Peyer's patch (tissue), 4 donors: Measurements from ENCODE around the gene FOXK1. TPM values are rescaled to one million over a fixed set of nuclear protein-coding genes. Genes with fewer than 3 reads are reported as not detected.
A peak's percentile ranks its signal among the peaks of the same experiment; 100 is the strongest.
"Not testable (repeated sequence)": the region's sequence is repeated elsewhere in the genome, so short reads cannot be mapped to it uniquely, and the experiment has no call there.

Experiments used
- DNase-seq, 3 donors: peaks; one replicate each; pipeline ENCODE4 v3.0.0-alpha.2; 2017 to 2019
- H3K27ac ChIP-seq, 4 donors: fragments of 200-600 bp; sonication (generic); one replicate each; pipeline ENCODE4 v1.5.1; 2016 to 2019
- H3K27me3 ChIP-seq, 2 donors: fragments of 200-600 bp; sonication (generic); one replicate each; pipeline ENCODE4 v1.5.1; 2019
- H3K36me3 ChIP-seq, 3 donors: fragments of 200-600 bp; sonication (generic); one replicate each; pipeline ENCODE4 v1.5.1; 2016 to 2019
- H3K4me1 ChIP-seq, 4 donors: fragments of 200-600 bp; sonication (generic); one replicate each; pipeline ENCODE4 v1.5.1; 2016 to 2019
- H3K4me3 ChIP-seq, 4 donors: fragments of 200-600 bp; sonication (generic); 1 replicate in 3 of 4; 2 replicates in 1 of 4; pipeline ENCODE4 v1.5.1; 2016 to 2019; ENCODE audit warnings: mild to moderate bottlenecking in 1 of 4
- H3K9me3 ChIP-seq, 4 donors: fragments of 200-600 bp; sonication (generic); one replicate each; pipeline ENCODE4 v1.5.1; 2016 to 2019; ENCODE audit warnings: mild to moderate bottlenecking in 1 of 4
- CTCF ChIP-seq, 6 experiments: fragments of 450-650 bp in 4 of 6; fragments of 200-600 bp in 2 of 6; sonication (generic) in 1 of 6; IDR thresholded peaks; one replicate each; pipeline ENCODE4 v1.5.1; 2017 to 2019; ENCODE audit warnings: antibody characterized with exemption in 6 of 6, mild to moderate bottlenecking in 3 of 6, moderate library complexity in 1 of 6
- POLR2A ChIP-seq, 2 donors: fragments of 450-650 bp; IDR thresholded peaks; one replicate each; pipeline ENCODE4 v1.5.1; 2017; ENCODE audit warnings: antibody characterized with exemption in 2 of 2, mild to moderate bottlenecking in 2 of 2, moderate library complexity in 2 of 2
- total RNA-seq, 4 donors: library from RNA; depleted of rRNA; stranded (reverse); fragments of >200 nt; gene quantifications; one replicate each; pipeline ENCODE4 v1.1.0, GENCODE V29; 2016

Gene FOXK1
- total RNA-seq, 4 donors from 2014 or later, result 14.9 to 47.0 (median 36.1) TPM

DNA sequence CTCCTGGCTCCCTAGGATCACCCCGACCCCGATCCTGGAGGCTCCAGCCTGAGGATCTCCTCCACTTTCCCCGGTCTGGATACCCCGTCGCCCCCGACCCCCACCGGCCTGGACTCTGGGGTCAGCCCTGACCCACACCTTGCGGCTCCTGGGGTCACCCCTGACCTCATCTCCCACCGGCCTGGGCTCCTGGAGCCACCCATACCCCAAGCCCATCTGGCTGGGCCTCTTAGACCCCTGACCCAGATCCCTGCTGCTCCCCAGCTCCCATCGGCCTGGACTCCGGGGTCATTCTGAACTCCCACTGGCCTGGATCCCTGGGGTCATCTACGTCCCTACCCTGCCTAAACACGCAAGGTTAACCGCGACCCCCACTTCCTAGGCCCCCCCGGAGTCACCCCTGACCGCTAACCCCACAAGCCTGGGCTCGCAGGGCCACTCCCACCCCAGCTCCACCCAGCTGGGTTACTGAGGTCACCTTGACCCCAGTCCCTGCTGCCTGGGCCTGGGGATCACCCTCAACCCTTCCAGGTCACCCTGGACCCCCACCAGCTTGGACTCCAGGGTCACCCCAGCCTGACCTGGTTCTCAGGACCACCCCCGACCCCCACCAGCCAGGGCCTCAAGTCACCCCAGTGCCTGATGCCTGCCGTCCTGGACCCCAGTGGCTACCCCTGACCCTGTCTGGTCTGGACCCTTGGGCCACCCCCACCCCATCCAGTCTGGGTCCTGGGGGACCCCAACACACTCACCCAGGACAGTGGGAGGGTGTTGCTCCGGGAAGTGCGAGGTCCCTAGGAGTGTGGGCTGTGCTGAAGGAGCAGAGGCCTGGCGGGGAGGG is 1.2 kb downstream of the FOXK1 start:
- Histone ChIP-seq H3K9me3 (no peaks in the 10 kb centered on the region), H3K36me3 (no peaks in the 10 kb centered on the region), H3K4me3 (peak overlapping the region; percentile 83 to 96 (median 88)), H3K27me3 (no peaks in the 10 kb centered on the region), H3K4me1 (peaks cover 0 to 35% (median 7%) of the 10 kb centered on the region in 4 donors), H3K27ac (peak overlapping the region; percentile 81 to 92 (median 88))
- TF ChIP-seq CTCF (IDR thresholded peaks at IDR 0.05), result no peak
- TF ChIP-seq POLR2A (IDR thresholded peaks at IDR 0.05), result no peak
- DNase-seq, result peak in 2 of 3 donors; percentile 54

GRCh38 chr7:4683884-4684565 is 1.9 kb downstream of the FOXK1 start:
- H3K27ac ChIP-seq, result peak overlapping the region; percentile 81 to 92 (median 88)
- H3K9me3 ChIP-seq, result no peaks in the 10 kb centered on the region
- peak overlapping the region; percentile 83 to 96 (median 88) for H3K4me3 ChIP-seq
- H3K36me3 ChIP-seq, result no peaks in the 10 kb centered on the region
- peaks cover 0 to 35% (median 7%) of the 10 kb centered on the region in 4 donors for H3K4me1 ChIP-seq
- TF ChIP-seq CTCF (IDR thresholded peaks at IDR 0.05) (peak; percentile 17 to 28 (median 26)), POLR2A (IDR thresholded peaks at IDR 0.05) (peak in 1 of 2 donors; percentile 26)
- DNase-seq, result peak; percentile 35 to 73 (median 70)
- no peaks in the 10 kb centered on the region for H3K27me3 ChIP-seq

DNA sequence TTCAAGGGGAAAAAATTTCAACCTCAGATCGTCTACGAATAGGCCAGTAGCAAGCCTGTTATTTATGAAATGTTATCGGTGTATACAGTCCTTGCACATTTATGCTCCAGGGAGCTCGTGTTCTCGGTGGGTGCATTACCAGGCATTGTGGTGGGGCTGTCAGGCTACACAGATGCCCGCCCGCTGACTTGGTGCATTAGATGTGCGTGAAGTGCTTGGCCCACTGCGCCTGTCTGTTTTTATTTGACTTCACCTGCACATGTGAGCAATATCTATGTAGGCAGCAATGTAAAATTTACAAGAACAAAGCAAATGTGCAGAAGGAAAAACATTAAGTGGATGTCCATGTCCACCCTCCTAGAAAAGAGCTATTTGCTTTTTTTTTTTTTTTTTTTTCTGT is 2.8 kb downstream of the FOXK1 start:
- Histone ChIP-seq H3K36me3 (no peaks in the 10 kb centered on the region), H3K4me1 (peaks cover 0 to 38% (median 10%) of the 10 kb centered on the region in 4 donors), H3K4me3 (peak overlapping the region in 2 of 4 donors; percentile 83 to 96)

DNA sequence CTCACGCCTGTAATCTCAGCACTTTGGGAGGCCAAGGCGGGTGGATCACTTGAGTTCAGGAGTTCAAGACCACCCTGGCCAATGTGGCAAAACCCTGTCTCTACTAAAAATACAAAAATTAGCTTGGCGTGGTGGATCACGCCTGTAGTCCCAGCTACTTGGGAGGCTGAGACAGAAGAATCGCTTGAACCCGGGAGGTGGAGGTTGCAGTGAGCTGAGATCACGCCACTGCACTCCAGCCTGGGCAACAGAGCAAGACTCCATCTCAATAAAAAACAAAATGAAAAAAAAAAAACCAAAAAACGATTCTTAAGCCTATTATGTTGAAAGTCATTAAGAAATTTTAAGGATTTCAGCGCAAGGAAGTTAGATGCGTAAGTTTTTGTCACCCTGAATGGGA is 3.6 kb downstream of the FOXK1 start:
- not testable (repeated sequence) for H3K4me3 ChIP-seq, H3K27me3 ChIP-seq, H3K9me3 ChIP-seq, DNase-seq, H3K36me3 ChIP-seq, H3K27ac ChIP-seq
- peaks cover 0 to 38% (median 10%) of the 10 kb centered on the region in 4 donors for H3K4me1 ChIP-seq

More for the DNA sequence above, 2.8 kb downstream of the FOXK1 start:
- Histone ChIP-seq H3K9me3 (no peaks in the 10 kb centered on the region), H3K27me3 (no peaks in the 10 kb centered on the region), H3K27ac (peak overlapping the region; percentile 81 to 92 (median 88))
- no peak for DNase-seq
- TF ChIP-seq CTCF (IDR thresholded peaks at IDR 0.05) (no peak), POLR2A (IDR thresholded peaks at IDR 0.05) (no peak)

DNA sequence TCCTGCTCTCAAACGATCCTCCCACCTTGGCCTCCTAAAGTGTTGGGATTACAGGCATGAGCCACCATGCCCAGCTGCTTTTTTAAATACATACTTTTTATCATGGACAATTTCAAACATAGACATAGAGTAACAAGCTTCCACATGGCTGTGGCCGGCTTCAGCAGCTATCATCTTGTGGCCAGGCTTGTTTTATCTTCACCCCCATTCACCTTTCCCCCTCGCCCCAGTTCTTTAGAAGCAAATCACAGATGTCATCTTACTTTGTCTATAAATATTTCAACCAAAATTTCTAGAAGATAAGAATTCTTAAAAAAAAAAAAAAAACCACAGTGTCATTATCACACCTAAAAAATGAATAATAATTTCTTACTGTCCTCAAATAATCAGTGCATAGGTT is 5.9 kb downstream of the FOXK1 start:
- H3K27ac ChIP-seq, result no peak overlapping the region

More for the DNA sequence above, 5.9 kb downstream of the FOXK1 start:
- Histone ChIP-seq H3K4me3 (no peak overlapping the region), H3K9me3 (no peaks in the 10 kb centered on the region), H3K27me3 (no peaks in the 10 kb centered on the region), H3K36me3 (no peaks in the 10 kb centered on the region), H3K4me1 (peaks cover 0 to 48% (median 7%) of the 10 kb centered on the region in 4 donors)
- TF ChIP-seq CTCF (IDR thresholded peaks at IDR 0.05), result no peak
- TF ChIP-seq POLR2A (IDR thresholded peaks at IDR 0.05), result no peak
- no peak for DNase-seq
